Measurements from ENCODE around the gene ALDH3B2.
A peak's percentile ranks its signal among the peaks of the same experiment; 100 is the strongest.

DNA sequence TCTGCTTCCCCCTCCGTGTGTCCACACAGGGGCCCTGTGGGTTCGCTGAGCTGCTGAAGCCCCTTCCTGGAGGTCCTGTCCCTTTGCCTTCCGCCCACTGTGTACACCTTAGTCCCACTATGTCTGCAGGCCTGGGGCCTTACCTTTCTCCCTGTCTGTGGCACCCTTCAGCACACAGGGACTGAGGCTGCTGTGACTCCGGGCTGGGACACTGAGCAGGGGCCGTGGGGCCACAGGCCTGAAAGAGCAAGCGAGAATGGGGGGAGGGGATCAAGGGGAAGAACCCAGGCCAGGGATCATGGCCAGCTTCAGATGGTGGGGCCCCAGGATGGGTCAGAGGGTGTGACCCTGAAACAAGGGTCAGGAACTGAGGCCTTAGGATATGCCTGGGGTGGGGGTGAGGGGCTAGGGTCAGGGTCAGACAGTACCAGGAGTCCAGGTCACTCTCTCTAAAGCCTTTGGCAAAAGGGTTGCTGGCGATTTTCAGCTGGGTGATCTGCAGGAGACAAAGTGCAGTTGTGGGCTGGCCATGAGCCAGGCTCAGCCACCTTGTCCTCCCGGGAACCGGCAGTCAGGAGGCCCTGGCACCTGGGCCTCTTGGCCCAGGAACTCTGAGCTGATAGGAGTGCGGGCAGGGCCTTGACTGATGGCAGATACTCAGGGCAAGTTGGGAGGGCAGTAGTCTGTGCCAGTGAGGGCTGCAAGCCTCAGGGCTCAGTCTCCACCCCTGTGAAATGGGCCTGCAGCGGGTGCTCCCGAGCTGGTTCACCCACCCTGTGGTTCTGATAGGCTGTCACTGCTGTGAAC, 42.0 kb downstream of the ALDH3B2 start:
- no peak for TF ChIP-seq CREB1 (CRISPR knock-in tag; IDR thresholded peaks at IDR 0.05)
- TF ChIP-seq, protein P1, sequence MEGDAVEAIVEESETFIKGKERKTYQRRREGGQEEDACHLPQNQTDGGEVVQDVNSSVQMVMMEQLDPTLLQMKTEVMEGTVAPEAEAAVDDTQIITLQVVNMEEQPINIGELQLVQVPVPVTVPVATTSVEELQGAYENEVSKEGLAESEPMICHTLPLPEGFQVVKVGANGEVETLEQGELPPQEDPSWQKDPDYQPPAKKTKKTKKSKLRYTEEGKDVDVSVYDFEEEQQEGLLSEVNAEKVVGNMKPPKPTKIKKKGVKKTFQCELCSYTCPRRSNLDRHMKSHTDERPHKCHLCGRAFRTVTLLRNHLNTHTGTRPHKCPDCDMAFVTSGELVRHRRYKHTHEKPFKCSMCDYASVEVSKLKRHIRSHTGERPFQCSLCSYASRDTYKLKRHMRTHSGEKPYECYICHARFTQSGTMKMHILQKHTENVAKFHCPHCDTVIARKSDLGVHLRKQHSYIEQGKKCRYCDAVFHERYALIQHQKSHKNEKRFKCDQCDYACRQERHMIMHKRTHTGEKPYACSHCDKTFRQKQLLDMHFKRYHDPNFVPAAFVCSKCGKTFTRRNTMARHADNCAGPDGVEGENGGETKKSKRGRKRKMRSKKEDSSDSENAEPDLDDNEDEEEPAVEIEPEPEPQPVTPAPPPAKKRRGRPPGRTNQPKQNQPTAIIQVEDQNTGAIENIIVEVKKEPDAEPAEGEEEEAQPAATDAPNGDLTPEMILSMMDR (IDR thresholded peaks at IDR 0.05) = no peak
- TF ChIP-seq CREM (CRISPR knock-in tag; IDR thresholded peaks at IDR 0.05) = no peak
- TF ChIP-seq, protein P2, sequence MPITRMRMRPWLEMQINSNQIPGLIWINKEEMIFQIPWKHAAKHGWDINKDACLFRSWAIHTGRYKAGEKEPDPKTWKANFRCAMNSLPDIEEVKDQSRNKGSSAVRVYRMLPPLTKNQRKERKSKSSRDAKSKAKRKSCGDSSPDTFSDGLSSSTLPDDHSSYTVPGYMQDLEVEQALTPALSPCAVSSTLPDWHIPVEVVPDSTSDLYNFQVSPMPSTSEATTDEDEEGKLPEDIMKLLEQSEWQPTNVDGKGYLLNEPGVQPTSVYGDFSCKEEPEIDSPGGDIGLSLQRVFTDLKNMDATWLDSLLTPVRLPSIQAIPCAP (CRISPR knock-in tag; IDR thresholded peaks at IDR 0.05) = no peak
- TF ChIP-seq, protein P3, sequence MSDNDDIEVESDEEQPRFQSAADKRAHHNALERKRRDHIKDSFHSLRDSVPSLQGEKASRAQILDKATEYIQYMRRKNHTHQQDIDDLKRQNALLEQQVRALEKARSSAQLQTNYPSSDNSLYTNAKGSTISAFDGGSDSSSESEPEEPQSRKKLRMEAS (CRISPR knock-in tag; IDR thresholded peaks at IDR 0.05) = no peak
- TF ChIP-seq FOXJ3 (CRISPR knock-in tag; IDR thresholded peaks at IDR 0.05; ENCODE audit: borderline replicate concordance) = no peak
- no peak for TF ChIP-seq SP1 (CRISPR knock-in tag; conservative IDR thresholded peaks at IDR 0.05)
- no peak for TF ChIP-seq KAT7 (CRISPR knock-in tag; IDR thresholded peaks at IDR 0.05; ENCODE audit: borderline replicate concordance)
- 0 out of 2 replicates have a peak, but pooled peaks have one; percentile 19 for TF ChIP-seq GTF2I (CRISPR knock-in tag; conservative IDR thresholded peaks at IDR 0.05)
- TF ChIP-seq NFYB (CRISPR knock-in tag; conservative IDR thresholded peaks at IDR 0.05; ENCODE audit: low read depth) = no peak
- TF ChIP-seq ETV6 (CRISPR knock-in tag; IDR thresholded peaks at IDR 0.05) = no peak
- no peak for TF ChIP-seq RELA (CRISPR knock-in tag; IDR thresholded peaks at IDR 0.05; ENCODE audit: borderline replicate concordance)
